ENCODE results near the gene TRAF3IP3.

- TF ChIP-seq CTCF (IDR thresholded peaks at IDR 0.05) (no peak), POLR2A (IDR thresholded peaks at IDR 0.05) (no peak)
Observed at GRCh38 chr1:209723265-209723664, 32.6 kb upstream of the TRAF3IP3 start.

All from right lobe of liver (tissue), 4 donors.